ENCODE measurements around the gene ARMC3.

GRCh38 chr10:23021430-23021829 lies 93.6 kb downstream of the ARMC3 start:
- TF ChIP-seq CTCF (IDR thresholded peaks at IDR 0.05) (no peak), POLR2A (IDR thresholded peaks at IDR 0.05) (no peak)

Data from lower leg skin (tissue), 3 donors.